OCI-LY1 (cell line): ENCODE data around the gene MAP3K8.
A peak's percentile ranks its signal among the peaks of the same experiment; 100 is the strongest.

ENCODE experiments used
- H2AFZ ChIP-seq: fragments of 200-600 bp; sonication (generic), shearing (Covaris generic); 2 replicates; pipeline ENCODE4 v1.6.0; 2014; ENCODE audit warnings: antibody characterized with exemption, mild to moderate bottlenecking, low read length
- H3F3A ChIP-seq: fragments of 200-600 bp; sonication (generic), shearing (Covaris generic); 2 replicates; pipeline ENCODE4 v1.6.0; 2014; ENCODE audit warnings: mild to moderate bottlenecking, antibody characterized with exemption, low read length, moderate library complexity; ENCODE audit not compliant: insufficient read depth
- H3K27ac ChIP-seq: fragments of 200-600 bp; sonication (generic); 2 replicates; pipeline ENCODE4 v1.5.1; 2014; ENCODE audit warnings: low read length, mixed run types, mild to moderate bottlenecking, low read depth; ENCODE audit not compliant: poor library complexity, severe bottlenecking
- H3K27me3 ChIP-seq: fragments of 200-600 bp; sonication (generic); 2 replicates; pipeline ENCODE4 v1.6.0; 2014; ENCODE audit warnings: antibody characterized with exemption, mild to moderate bottlenecking, low read length, moderate library complexity; ENCODE audit not compliant: insufficient read depth
- H3K36me3 ChIP-seq: fragments of 200-600 bp; sonication (generic); 2 replicates; pipeline ENCODE4 v1.6.1; 2014; ENCODE audit warnings: mild to moderate bottlenecking, antibody characterized with exemption, low read length, moderate library complexity, mixed read lengths; ENCODE audit not compliant: insufficient read depth
- H3K4me1 ChIP-seq: fragments of 200-600 bp; sonication (generic); 2 replicates; pipeline ENCODE4 v1.5.1; 2014; ENCODE audit warnings: mild to moderate bottlenecking, low read length, moderate library complexity; ENCODE audit not compliant: insufficient read depth, severe bottlenecking
- H3K4me2 ChIP-seq: fragments of 200-600 bp; sonication (generic), shearing (Covaris generic); 2 replicates; pipeline ENCODE4 v1.6.1; 2014; ENCODE audit warnings: low read length
- H3K4me3 ChIP-seq: fragments of 200-600 bp; sonication (generic); 2 replicates; pipeline ENCODE4 v1.5.1; 2014; ENCODE audit warnings: low read length, low read depth, mild to moderate bottlenecking, mixed read lengths; ENCODE audit not compliant: poor library complexity, severe bottlenecking
- H3K79me2 ChIP-seq: fragments of 200-600 bp; shearing (Covaris generic); 2 replicates; pipeline ENCODE4 v1.6.1; 2016; ENCODE audit warnings: mixed run types, low read length, mixed read lengths; ENCODE audit not compliant: insufficient read depth
- H3K9ac ChIP-seq: fragments of 200-600 bp; sonication (generic), shearing (Covaris generic); 2 replicates; pipeline ENCODE4 v1.6.1; 2014; ENCODE audit warnings: mild to moderate bottlenecking, low read length, mixed read lengths
- H3K9me2 ChIP-seq: fragments of 200-600 bp; sonication (generic), shearing (Covaris generic); 2 replicates; pipeline ENCODE4 v1.6.1; 2014; ENCODE audit warnings: low read depth, mild to moderate bottlenecking, low read length, mixed read lengths
- H3K9me3 ChIP-seq: fragments of 200-600 bp; shearing (Covaris generic); 2 replicates; pipeline ENCODE4 v1.6.1; 2014; ENCODE audit warnings: low read length, mixed read lengths
- H4K20me1 ChIP-seq: fragments of 200-600 bp; sonication (generic), shearing (Covaris generic); 2 replicates; pipeline ENCODE4 v1.6.0; 2016; ENCODE audit warnings: mild to moderate bottlenecking, low read length; ENCODE audit not compliant: insufficient read depth
- EZH2 ChIP-seq: fragments of 200-600 bp; sonication (generic), shearing (Covaris generic); IDR thresholded peaks from 2 replicates; pipeline ENCODE4 v1.8.0; 2017; ENCODE audit warnings: borderline replicate concordance, mixed run types, mild to moderate bottlenecking, antibody characterized with exemption, low read length, moderate library complexity, mixed read lengths
- TF ChIP-seq, protein P1 (sequence below): fragments of 200-600 bp; sonication (generic), shearing (Covaris generic); IDR thresholded peaks from 2 replicates; pipeline ENCODE4 v1.5.1; 2017; ENCODE audit warnings: mild to moderate bottlenecking, antibody characterized with exemption, low read length, moderate library complexity, mixed read lengths

Gene MAP3K8

DNA sequence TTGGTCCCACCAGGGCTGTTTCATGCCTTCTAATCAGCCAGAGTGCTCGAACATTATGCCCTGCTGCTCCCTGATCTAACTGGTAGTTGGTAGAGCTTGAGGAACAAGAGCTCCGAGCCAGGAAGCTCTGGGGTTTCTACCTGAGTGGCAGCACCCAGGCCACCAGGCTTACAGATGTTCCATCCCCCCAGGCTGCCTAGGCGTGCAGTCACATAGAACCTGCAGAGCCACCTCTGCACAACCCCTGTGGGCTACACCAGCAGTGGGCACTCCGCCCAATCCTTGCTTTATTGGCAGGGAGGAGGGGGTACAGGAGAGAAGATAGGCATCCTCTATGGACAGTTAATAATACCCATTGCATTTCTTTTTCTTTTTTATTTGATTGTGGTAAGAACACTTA is 21.8 kb downstream of the MAP3K8 start:
- H2AFZ ChIP-seq, result no peak overlapping the region
- no peaks in the 10 kb centered on the region for H3K27me3 ChIP-seq
- H3K79me2 ChIP-seq, result no peaks in the 10 kb centered on the region
- peak overlapping the region; percentile 49 for H3K4me2 ChIP-seq
- H3K9me2 ChIP-seq, result no peaks in the 10 kb centered on the region
- peaks cover 42% of the 10 kb centered on the region for H3K36me3 ChIP-seq
- H3K4me1 ChIP-seq, result peaks cover 39% of the 10 kb centered on the region
- H4K20me1 ChIP-seq, result no peaks in the 10 kb centered on the region
- no peak overlapping the region for H3K4me3 ChIP-seq
- no peak overlapping the region for H3K9ac ChIP-seq
- H3K27ac ChIP-seq, result peak overlapping the region; percentile 66
- no peaks in the 10 kb centered on the region for H3K9me3 ChIP-seq
- H3F3A ChIP-seq, result no peaks in the 10 kb centered on the region
- TF ChIP-seq EZH2, result no peak
- TF ChIP-seq, protein P1, sequence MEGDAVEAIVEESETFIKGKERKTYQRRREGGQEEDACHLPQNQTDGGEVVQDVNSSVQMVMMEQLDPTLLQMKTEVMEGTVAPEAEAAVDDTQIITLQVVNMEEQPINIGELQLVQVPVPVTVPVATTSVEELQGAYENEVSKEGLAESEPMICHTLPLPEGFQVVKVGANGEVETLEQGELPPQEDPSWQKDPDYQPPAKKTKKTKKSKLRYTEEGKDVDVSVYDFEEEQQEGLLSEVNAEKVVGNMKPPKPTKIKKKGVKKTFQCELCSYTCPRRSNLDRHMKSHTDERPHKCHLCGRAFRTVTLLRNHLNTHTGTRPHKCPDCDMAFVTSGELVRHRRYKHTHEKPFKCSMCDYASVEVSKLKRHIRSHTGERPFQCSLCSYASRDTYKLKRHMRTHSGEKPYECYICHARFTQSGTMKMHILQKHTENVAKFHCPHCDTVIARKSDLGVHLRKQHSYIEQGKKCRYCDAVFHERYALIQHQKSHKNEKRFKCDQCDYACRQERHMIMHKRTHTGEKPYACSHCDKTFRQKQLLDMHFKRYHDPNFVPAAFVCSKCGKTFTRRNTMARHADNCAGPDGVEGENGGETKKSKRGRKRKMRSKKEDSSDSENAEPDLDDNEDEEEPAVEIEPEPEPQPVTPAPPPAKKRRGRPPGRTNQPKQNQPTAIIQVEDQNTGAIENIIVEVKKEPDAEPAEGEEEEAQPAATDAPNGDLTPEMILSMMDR, result no peak

- no peaks in the 10 kb centered on the region for H3F3A ChIP-seq
- TF ChIP-seq EZH2, result no peak
- TF ChIP-seq, protein P1, result no peak
- no peak overlapping the region for H3K9ac ChIP-seq
- no peaks in the 10 kb centered on the region for H3K79me2 ChIP-seq
- peak overlapping the region; percentile 66 for H3K27ac ChIP-seq
- H3K36me3 ChIP-seq, result peaks cover 43% of the 10 kb centered on the region; the same call in 1 of the 2 replicates
- no peak overlapping the region for H2AFZ ChIP-seq
- H3K4me2 ChIP-seq, result peak overlapping the region; percentile 49
- no peaks in the 10 kb centered on the region for H3K9me3 ChIP-seq
- peaks cover 39% of the 10 kb centered on the region for H3K4me1 ChIP-seq
- H3K9me2 ChIP-seq, result no peaks in the 10 kb centered on the region
- no peaks in the 10 kb centered on the region for H4K20me1 ChIP-seq
- no peak overlapping the region for H3K4me3 ChIP-seq
- no peaks in the 10 kb centered on the region for H3K27me3 ChIP-seq
These were observed 22.3 kb downstream of the MAP3K8 start for GRCh38 chr10:30456266-30456665.

GRCh38 chr10:30459283-30459682 is 25.3 kb downstream of the MAP3K8 start:
- H3K9ac ChIP-seq, result no peak overlapping the region
- H3K9me3 ChIP-seq, result no peaks in the 10 kb centered on the region
- H3K79me2 ChIP-seq, result no peaks in the 10 kb centered on the region
- H3K27me3 ChIP-seq, result no peaks in the 10 kb centered on the region
- H3F3A ChIP-seq, result no peaks in the 10 kb centered on the region
- H3K36me3 ChIP-seq, result peaks cover 50% of the 10 kb centered on the region; the same call in 1 of the 2 replicates
- no peak overlapping the region for H3K4me2 ChIP-seq
- H2AFZ ChIP-seq, result no peak overlapping the region
- TF ChIP-seq, protein P1, result no peak
- no peak for TF ChIP-seq EZH2
- peaks cover 28% of the 10 kb centered on the region for H3K4me1 ChIP-seq
- H3K4me3 ChIP-seq, result no peak overlapping the region
- no peaks in the 10 kb centered on the region for H4K20me1 ChIP-seq
- H3K27ac ChIP-seq, result no peak overlapping the region
- H3K9me2 ChIP-seq, result no peaks in the 10 kb centered on the region
